Erythroblast (primary cell): ENCODE results near the gene SQOR.

ENCODE experiments used
- DNase-seq, 2 experiments: peaks; one replicate each; lab custom pipeline; 2025; lab: John Stamatoyannopoulos, UW
- GATA1 ChIP-seq: IDR thresholded peaks from 2 replicates; pipeline ENCODE4 v1.6.1; 2011; ENCODE audit warnings: low read depth, mild to moderate bottlenecking, control low read depth, low read length, moderate library complexity
- POLR2A ChIP-seq: IDR thresholded peaks from 2 replicates; pipeline ENCODE4 v1.6.1; 2011; ENCODE audit warnings: mild to moderate bottlenecking, low read length

Gene SQOR

GRCh38 chr15:45689616-45690015, 54.8 kb downstream of the SQOR start:
- TF ChIP-seq POLR2A, result no peak
- no peak for TF ChIP-seq GATA1

DNA sequence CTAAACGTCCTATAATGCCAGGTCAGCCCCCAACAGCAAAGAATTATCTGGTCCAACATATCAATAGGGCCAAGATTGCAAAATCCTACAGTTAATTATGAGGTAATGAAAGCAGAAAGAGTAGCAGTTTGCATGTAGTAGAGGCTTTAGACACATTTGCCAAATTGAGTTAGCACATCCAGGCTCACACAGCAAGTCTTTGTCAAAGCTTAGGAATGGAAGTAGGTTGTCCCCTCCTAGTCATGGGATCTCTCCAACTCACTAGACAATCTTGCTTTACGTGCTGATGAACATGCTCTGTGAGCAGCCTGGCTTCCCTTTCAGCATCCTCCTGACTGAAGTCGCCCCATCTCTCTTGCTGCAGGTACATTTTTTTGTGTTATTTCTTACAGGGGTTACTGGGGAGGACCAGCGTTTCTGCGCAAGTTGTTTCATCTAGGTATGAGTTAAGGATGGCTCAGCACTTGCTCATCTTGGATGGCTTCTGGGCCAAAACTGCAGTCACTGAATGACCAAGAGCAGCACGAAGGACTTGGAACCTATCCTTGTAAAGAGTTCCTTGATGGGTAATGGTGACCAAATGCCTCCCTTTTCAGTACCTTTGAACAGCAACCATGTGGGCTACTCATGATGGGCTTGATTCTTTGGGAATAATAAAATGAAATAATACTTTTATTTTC, 55.9 kb downstream of the SQOR start:
- TF ChIP-seq GATA1 (no peak), POLR2A (no peak)
- no peak for DNase-seq

More at GRCh38 chr15:45689616-45690015, 54.8 kb downstream of the SQOR start:
- DNase-seq, result no peak

- TF ChIP-seq GATA1 (no peak), POLR2A (no peak)
- no peak for DNase-seq
Measured at GRCh38 chr15:45701108-45701507, 66.3 kb downstream of the SQOR start.

DNA sequence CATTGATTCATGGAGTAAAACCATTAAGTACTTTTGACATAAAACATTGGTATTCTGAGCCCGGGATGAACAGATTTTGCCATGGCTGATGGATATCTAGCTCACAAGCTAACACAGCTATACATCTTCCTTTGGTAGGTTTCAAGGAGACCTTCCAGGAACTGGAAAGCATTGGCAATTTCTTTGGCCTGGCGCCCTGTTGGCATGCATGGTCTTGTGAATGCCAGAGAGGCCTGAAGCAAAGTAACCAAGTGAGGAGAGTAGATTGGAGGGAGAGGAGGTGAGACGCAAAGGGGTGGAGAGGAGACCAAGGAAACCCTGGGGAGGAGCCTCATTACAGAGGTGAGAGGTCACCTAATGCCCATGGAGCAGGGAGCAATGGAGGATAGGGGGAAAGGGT, 67.2 kb downstream of the SQOR start:
- no peak for TF ChIP-seq POLR2A
- TF ChIP-seq GATA1, result no peak
- DNase-seq, result no peak

DNA sequence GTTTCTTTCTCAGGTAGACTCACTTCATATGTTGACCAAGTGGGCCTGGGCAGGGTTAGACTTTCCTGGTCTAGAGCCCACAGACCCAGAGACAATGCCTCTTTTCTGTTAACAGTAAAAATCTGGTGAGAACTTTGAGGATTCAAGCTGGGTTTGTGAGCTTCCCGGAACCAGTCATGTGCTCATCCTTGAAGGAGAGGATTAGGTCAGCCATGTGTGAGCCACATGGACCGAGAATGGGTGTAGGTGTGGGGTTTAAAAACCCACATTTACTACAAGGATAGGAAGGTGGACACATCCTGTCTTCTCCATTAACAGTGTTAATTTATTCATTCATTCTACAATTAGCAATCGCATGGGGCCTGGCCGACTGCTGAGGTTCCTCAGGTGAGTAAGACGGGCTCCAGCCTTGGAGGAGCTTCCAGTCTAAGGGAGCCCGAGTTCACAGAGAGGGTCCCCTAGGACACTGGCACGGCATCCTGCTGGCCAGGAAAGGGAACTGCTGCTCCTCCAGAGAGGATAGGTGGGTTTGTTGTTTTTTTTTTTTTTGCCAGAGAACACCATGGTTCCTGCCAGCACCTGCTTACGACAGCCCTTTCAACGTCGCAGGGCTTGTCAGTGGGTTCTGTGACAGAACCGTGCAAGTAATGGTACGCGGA, 69.0 kb downstream of the SQOR start:
- no peak for DNase-seq
- TF ChIP-seq GATA1 (no peak), POLR2A (no peak)

DNA sequence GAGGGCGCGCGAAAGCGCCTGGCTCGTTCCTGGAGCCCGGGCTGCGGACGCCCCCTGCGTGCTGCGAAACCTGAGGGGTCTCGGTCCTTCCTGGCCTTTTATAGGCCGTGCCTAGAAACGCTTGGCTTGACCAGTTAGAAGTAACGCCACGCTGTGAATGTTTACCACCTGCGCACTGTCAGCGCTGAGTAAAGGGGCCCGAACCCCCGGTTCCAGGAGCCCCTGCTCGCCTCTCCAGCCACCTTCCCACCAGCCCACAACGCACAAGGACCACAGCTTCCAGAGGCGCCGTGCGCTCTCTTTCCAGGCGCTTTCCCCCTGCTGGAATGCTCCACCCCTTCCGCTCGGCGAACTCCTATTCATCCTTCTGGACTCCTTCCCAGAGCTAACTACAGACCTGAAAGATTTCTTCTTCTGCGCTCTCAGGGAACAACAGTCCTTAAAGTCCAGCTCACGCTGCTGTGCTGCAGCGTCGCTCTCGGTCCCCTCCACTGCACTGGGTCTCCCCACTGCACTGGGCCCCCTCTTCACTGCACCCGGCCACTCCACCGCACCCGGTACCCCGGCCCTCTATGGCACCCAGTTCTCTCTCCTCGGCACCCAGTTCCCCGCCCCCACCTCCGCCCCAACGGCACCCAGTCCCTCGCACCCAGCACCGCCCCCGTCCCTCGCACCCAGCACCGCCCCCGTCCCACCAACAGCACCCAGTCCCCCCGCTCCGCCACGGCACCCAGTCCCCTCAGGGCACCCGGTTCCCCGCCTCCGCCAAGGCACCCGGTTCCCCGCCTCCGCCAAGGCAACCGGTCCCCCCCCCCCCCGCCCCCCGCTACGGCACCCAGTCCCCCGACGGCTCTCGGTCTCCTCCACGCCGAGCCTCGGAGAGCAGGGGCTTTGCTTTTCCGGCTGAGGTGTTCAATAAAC, 69.8 kb downstream of the SQOR start:
- TF ChIP-seq GATA1, result no peak
- no peak for TF ChIP-seq POLR2A
- DNase-seq, result no peak

- DNase-seq, result peak; percentile 70 to 83
- TF ChIP-seq POLR2A, result no peak
- no peak for TF ChIP-seq GATA1
Measured at GRCh38 chr15:45705510-45706473, 71.0 kb downstream of the SQOR start.

- DNase-seq, result no peak
- TF ChIP-seq POLR2A (no peak), GATA1 (no peak)
Measured at GRCh38 chr15:45710657-45711056, 75.8 kb downstream of the SQOR start.

- TF ChIP-seq GATA1, result no peak
- TF ChIP-seq POLR2A, result no peak
Measured at GRCh38 chr15:45714590-45715488, 80.0 kb downstream of the SQOR start.

GRCh38 chr15:45715528-45715927, 80.7 kb downstream of the SQOR start:
- DNase-seq, result no peak
- TF ChIP-seq POLR2A (no peak), GATA1 (no peak)

More at GRCh38 chr15:45714590-45715488, 80.0 kb downstream of the SQOR start:
- DNase-seq, result peak; percentile 38 to 53

- DNase-seq, result no peak
- TF ChIP-seq POLR2A (no peak), GATA1 (no peak)
Measured at GRCh38 chr15:45719490-45719889, 84.7 kb downstream of the SQOR start.

GRCh38 chr15:45720183-45720582, 85.4 kb downstream of the SQOR start:
- no peak for TF ChIP-seq GATA1
- TF ChIP-seq POLR2A, result no peak
- DNase-seq, result no peak
